ENCODE results near the gene NR1D1. TPM values are rescaled to one million over a fixed set of nuclear protein-coding genes. Genes with fewer than 3 reads are reported as not detected.

The NR1D1 gene
- total and polyA plus RNA-seq, 2 of the 8 experiments (the other 6 are each of a cell fraction or from before 2014, with no cell fraction given), result 1.5 to 4.6 TPM

- TF ChIP-seq USF2 (IDR thresholded peaks at IDR 0.05; ENCODE audit: low read length), result no peak
- TF ChIP-seq CTBP2 (IDR thresholded peaks at IDR 0.05; ENCODE audit: borderline replicate concordance, insufficient read depth, insufficient read length, low read length), result no peak
- TF ChIP-seq RAD21 (IDR thresholded peaks at IDR 0.05 in 1 of 2, conservative IDR thresholded peaks at IDR 0.05 in 1 of 2; ENCODE audit: low read depth in 2 of 2, low read length in 2 of 2), result no peak
Measured at GRCh38 chr17:40061609-40062038, 38.8 kb downstream of the NR1D1 start (continued).

All from H1 (cell line).